Mammary epithelial cell (primary cell): ENCODE measurements around the gene PARP15.

Experiments
- EZH2 ChIP-seq: IDR thresholded peaks from 2 replicates; pipeline ENCODE4 v1.6.1; 2012; ENCODE audit warnings: low read length, inconsistent platforms, borderline replicate concordance
- TF ChIP-seq, protein P1 (sequence below), 2 donors: IDR thresholded peaks in 1 of 2; conservative IDR thresholded peaks in 1 of 2; 2 replicates each; pipeline ENCODE4 v1.5.1; 2011 to 2012; ENCODE audit warnings: inconsistent platforms in 2 of 2, low read length in 2 of 2, mild to moderate bottlenecking in 2 of 2, control low read depth in 1 of 2, low read depth in 1 of 2; ENCODE audit not compliant: insufficient read depth in 1 of 2; ENCODE audit errors: extremely low read depth in 1 of 2

- TF ChIP-seq, protein P1, sequence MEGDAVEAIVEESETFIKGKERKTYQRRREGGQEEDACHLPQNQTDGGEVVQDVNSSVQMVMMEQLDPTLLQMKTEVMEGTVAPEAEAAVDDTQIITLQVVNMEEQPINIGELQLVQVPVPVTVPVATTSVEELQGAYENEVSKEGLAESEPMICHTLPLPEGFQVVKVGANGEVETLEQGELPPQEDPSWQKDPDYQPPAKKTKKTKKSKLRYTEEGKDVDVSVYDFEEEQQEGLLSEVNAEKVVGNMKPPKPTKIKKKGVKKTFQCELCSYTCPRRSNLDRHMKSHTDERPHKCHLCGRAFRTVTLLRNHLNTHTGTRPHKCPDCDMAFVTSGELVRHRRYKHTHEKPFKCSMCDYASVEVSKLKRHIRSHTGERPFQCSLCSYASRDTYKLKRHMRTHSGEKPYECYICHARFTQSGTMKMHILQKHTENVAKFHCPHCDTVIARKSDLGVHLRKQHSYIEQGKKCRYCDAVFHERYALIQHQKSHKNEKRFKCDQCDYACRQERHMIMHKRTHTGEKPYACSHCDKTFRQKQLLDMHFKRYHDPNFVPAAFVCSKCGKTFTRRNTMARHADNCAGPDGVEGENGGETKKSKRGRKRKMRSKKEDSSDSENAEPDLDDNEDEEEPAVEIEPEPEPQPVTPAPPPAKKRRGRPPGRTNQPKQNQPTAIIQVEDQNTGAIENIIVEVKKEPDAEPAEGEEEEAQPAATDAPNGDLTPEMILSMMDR (conservative IDR thresholded peaks at IDR 0.05 in 1 of 2, IDR thresholded peaks at IDR 0.05 in 1 of 2; ENCODE audit: extremely low read depth in 1 of 2, insufficient read depth in 1 of 2, low read depth in 1 of 2, low read length in 2 of 2), result no peak
- TF ChIP-seq EZH2, result no peak
Measured at GRCh38 chr3:122661633-122662032, 84.2 kb downstream of the PARP15 start.
